OCI-M2 (cell line): ENCODE measurements around the gene DERA.
"Not testable (repeated sequence)": the region's sequence is repeated elsewhere in the genome, so short reads cannot be mapped to it uniquely, and the experiment has no call there.

Source experiments
- DNase-seq: peaks from one replicate; lab custom pipeline; 2025; ENCODE audit not compliant: unreplicated experiment; lab: John Stamatoyannopoulos, UW

Gene DERA

GRCh38 chr12:15910864-15911721, at the start of gene DERA:
Gene DERA, plus strand, starts transcription at chr12:15911332. Its CDS starts 52 bp downstream, at chr12:15911384.
- DNase-seq = no peak

GRCh38 chr12:15861404-15861803, 49.7 kb upstream of the DERA start:
- no peak for DNase-seq

GRCh38 chr12:15862840-15863239, 48.3 kb upstream of the DERA start:
- no peak for DNase-seq

GRCh38 chr12:15863372-15863771, 47.8 kb upstream of the DERA start:
- no peak for DNase-seq

- no peak for DNase-seq
These were observed 47.1 kb upstream of the DERA start for GRCh38 chr12:15863984-15864383.

- no peak for DNase-seq
These were observed 42.9 kb upstream of the DERA start for GRCh38 chr12:15868186-15868585.

GRCh38 chr12:15873556-15873955, 37.6 kb upstream of the DERA start:
- no peak for DNase-seq

GRCh38 chr12:15874556-15875145, 36.5 kb upstream of the DERA start:
- not testable (repeated sequence) for DNase-seq

GRCh38 chr12:15875863-15876262, 35.3 kb upstream of the DERA start:
- DNase-seq = no peak

- no peak for DNase-seq
These were observed 31.7 kb upstream of the DERA start for GRCh38 chr12:15879413-15879812.

- no peak for DNase-seq
These were observed 30.4 kb upstream of the DERA start for GRCh38 chr12:15880721-15881120.

- peak; percentile 43 for DNase-seq
These were observed 28.8 kb upstream of the DERA start, which contains the start of gene STRAP for GRCh38 chr12:15882118-15882971. Gene STRAP, plus strand, starts transcription at chr12:15882387. Its CDS starts 321 bp downstream, at chr12:15882708.

GRCh38 chr12:15883536-15883935, 27.6 kb upstream of the DERA start:
- no peak for DNase-seq

GRCh38 chr12:15886372-15887042, 24.6 kb upstream of the DERA start:
- no peak for DNase-seq

GRCh38 chr12:15887043-15887817, 23.9 kb upstream of the DERA start:
- DNase-seq = no peak

GRCh38 chr12:15892645-15893259, 18.4 kb upstream of the DERA start:
- no peak for DNase-seq

GRCh38 chr12:15893260-15893659, 17.9 kb upstream of the DERA start:
- no peak for DNase-seq

GRCh38 chr12:15896867-15897266, 14.3 kb upstream of the DERA start:
- DNase-seq = no peak

- no peak for DNase-seq
These were observed 13.7 kb upstream of the DERA start for GRCh38 chr12:15897433-15897832.
